Measurements from ENCODE around the gene NSUN6.

The NSUN6 gene

GRCh38 chr10:18576586-18576985 lies 74.8 kb downstream of the NSUN6 start:
- no peak for ATAC-seq (ENCODE audit: insufficient read depth, low read depth)
- H3K27ac ChIP-seq (ENCODE audit: low read length), result no peak overlapping the region
- DNase-seq, result no peak

GRCh38 chr10:18572959-18573561 lies 78.3 kb downstream of the NSUN6 start:
- H3K36me3 ChIP-seq (ENCODE audit: insufficient read depth, low read length), result peaks cover 16% of the 10 kb centered on the region; the same call in 1 of the 2 replicates
- H3K27ac ChIP-seq (ENCODE audit: low read length), result no peak overlapping the region
- DNase-seq (no peak), ATAC-seq (ENCODE audit: insufficient read depth, low read depth) (no peak)
- H3K4me1 ChIP-seq (ENCODE audit: insufficient read depth, low read length), result no peaks in the 10 kb centered on the region
- no peak overlapping the region for H3K4me2 ChIP-seq (ENCODE audit: insufficient read depth, low read length)
- H2AFZ ChIP-seq (ENCODE audit: low read depth, low read length), result no peak overlapping the region
- TF ChIP-seq EZH2 (IDR thresholded peaks at IDR 0.05; ENCODE audit: borderline replicate concordance, low read depth, low read length, severe bottlenecking) (no peak), CTCF (IDR thresholded peaks at IDR 0.05; ENCODE audit: borderline replicate concordance, extremely low read depth, low read length, poor library complexity, severe bottlenecking) (no peak)
- no peaks in the 10 kb centered on the region for H4K20me1 ChIP-seq (ENCODE audit: insufficient read depth, low read length)
- H3K27me3 ChIP-seq (ENCODE audit: insufficient read depth, low read length, poor library complexity), result no peaks in the 10 kb centered on the region
- H3K79me2 ChIP-seq (ENCODE audit: insufficient read depth, low read length), result no peaks in the 10 kb centered on the region
- H3K9me3 ChIP-seq (ENCODE audit: insufficient read depth, low read length, severe bottlenecking), result peaks cover 38% of the 10 kb centered on the region
- no peak overlapping the region for H3K9ac ChIP-seq (ENCODE audit: low read depth, low read length)
- no peak overlapping the region for H3K4me3 ChIP-seq (ENCODE audit: low read depth in 1 of 2, low read length in 2 of 2)

More at GRCh38 chr10:18576586-18576985, 74.8 kb downstream of the NSUN6 start:
- no peaks in the 10 kb centered on the region for H3K79me2 ChIP-seq (ENCODE audit: insufficient read depth, low read length)
- no peak overlapping the region for H3K4me2 ChIP-seq (ENCODE audit: insufficient read depth, low read length)
- peaks cover 34% of the 10 kb centered on the region for H3K9me3 ChIP-seq (ENCODE audit: insufficient read depth, low read length, severe bottlenecking)
- H3K9ac ChIP-seq (ENCODE audit: low read depth, low read length), result no peak overlapping the region
- H2AFZ ChIP-seq (ENCODE audit: low read depth, low read length), result no peak overlapping the region
- TF ChIP-seq EZH2 (IDR thresholded peaks at IDR 0.05; ENCODE audit: borderline replicate concordance, low read depth, low read length, severe bottlenecking) (no peak), CTCF (IDR thresholded peaks at IDR 0.05; ENCODE audit: borderline replicate concordance, extremely low read depth, low read length, poor library complexity, severe bottlenecking) (no peak)
- peaks cover 48% of the 10 kb centered on the region for H3K36me3 ChIP-seq (ENCODE audit: insufficient read depth, low read length)
- no peaks in the 10 kb centered on the region for H3K27me3 ChIP-seq (ENCODE audit: insufficient read depth, low read length, poor library complexity)
- H4K20me1 ChIP-seq (ENCODE audit: insufficient read depth, low read length), result no peaks in the 10 kb centered on the region
- H3K4me3 ChIP-seq (ENCODE audit: low read depth in 1 of 2, low read length in 2 of 2), result no peak overlapping the region
- peaks cover 2% of the 10 kb centered on the region; the same call in 1 of the 2 replicates for H3K4me1 ChIP-seq (ENCODE audit: insufficient read depth, low read length)

GRCh38 chr10:18571780-18572179 lies 79.6 kb downstream of the NSUN6 start:
- Histone ChIP-seq H3K79me2 (ENCODE audit: insufficient read depth, low read length) (no peaks in the 10 kb centered on the region), H3K4me2 (ENCODE audit: insufficient read depth, low read length) (no peak overlapping the region), H3K4me3 (ENCODE audit: low read depth in 1 of 2, low read length in 2 of 2) (no peak overlapping the region), H3K27me3 (ENCODE audit: insufficient read depth, low read length, poor library complexity) (no peaks in the 10 kb centered on the region), H3K27ac (ENCODE audit: low read length) (no peak overlapping the region), H2AFZ (ENCODE audit: low read depth, low read length) (no peak overlapping the region), H3K4me1 (ENCODE audit: insufficient read depth, low read length) (no peaks in the 10 kb centered on the region), H3K9me3 (ENCODE audit: insufficient read depth, low read length, severe bottlenecking) (peaks cover 37% of the 10 kb centered on the region), H4K20me1 (ENCODE audit: insufficient read depth, low read length) (no peaks in the 10 kb centered on the region), H3K36me3 (ENCODE audit: insufficient read depth, low read length) (0 out of 2 replicates have a peak, but pooled peaks cover 8% of the 10 kb centered on the region), H3K9ac (ENCODE audit: low read depth, low read length) (no peak overlapping the region)
- DNase-seq (no peak), ATAC-seq (ENCODE audit: insufficient read depth, low read depth) (no peak)
- TF ChIP-seq CTCF (IDR thresholded peaks at IDR 0.05; ENCODE audit: borderline replicate concordance, extremely low read depth, low read length, poor library complexity, severe bottlenecking) (no peak), EZH2 (IDR thresholded peaks at IDR 0.05; ENCODE audit: borderline replicate concordance, low read depth, low read length, severe bottlenecking) (no peak)

Data from DND-41 (cell line).